GM10248 (cell line): ENCODE data around the gene LASP1.

Source experiments
- CTCF ChIA-PET: fragments of 300-600 bp; sonication (Branson Sonifier 250); formaldehyde crosslinking; extraction: SDS; loops from one replicate; lab custom pipeline; 2021; ENCODE audit warnings: antibody characterized with exemption; lab: Yijun Ruan, JAX
- POLR2A ChIA-PET: fragments of 350-650 bp; sonication (Branson Sonifier 250); formaldehyde crosslinking; extraction: SDS; loops from one replicate; lab custom pipeline; 2020; ENCODE audit warnings: antibody characterized with exemption; lab: Yijun Ruan, JAX
- DNase-seq: peaks from one replicate; pipeline ENCODE4 v3.0.0; 2012; ENCODE audit errors: extremely low spot score
- CTCF ChIP-seq: IDR thresholded peaks from 2 replicates; pipeline ENCODE4 v1.5.1; 2012; ENCODE audit warnings: mild to moderate bottlenecking, low read depth; ENCODE audit errors: extremely low read depth, missing control alignments, control extremely low read depth

The LASP1 gene

DNA sequence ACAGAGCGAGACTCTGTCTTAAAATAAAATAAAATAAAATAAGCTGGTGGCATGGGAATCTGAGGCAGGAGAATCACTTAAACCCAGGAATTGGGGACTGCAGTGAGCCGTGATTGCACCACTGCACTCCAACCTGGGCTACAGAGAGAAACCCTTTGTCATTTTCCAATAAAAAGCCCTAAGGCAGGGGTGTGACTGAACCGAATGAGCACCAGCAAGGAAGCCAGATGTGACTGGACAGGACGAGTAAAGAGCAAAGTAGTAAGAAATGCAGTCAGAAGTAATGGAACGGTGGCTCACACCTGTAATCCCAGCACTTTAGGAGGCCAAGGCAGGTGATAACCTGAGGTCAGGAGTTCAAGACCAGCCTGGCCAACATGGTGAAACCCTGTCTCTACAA lies 12.6 kb upstream of the LASP1 start:
- TF ChIP-seq CTCF, result no peak
- ChIA-PET POLR2A (interaction anchor here (0.5 to 1.0 kb wide), 2 partner anchors 13 to 596 kb away, joined by 3 read pairs; partner anchors contain the start of gene LASP1), CTCF (no interaction called here)
- DNase-seq, result no peak

DNA sequence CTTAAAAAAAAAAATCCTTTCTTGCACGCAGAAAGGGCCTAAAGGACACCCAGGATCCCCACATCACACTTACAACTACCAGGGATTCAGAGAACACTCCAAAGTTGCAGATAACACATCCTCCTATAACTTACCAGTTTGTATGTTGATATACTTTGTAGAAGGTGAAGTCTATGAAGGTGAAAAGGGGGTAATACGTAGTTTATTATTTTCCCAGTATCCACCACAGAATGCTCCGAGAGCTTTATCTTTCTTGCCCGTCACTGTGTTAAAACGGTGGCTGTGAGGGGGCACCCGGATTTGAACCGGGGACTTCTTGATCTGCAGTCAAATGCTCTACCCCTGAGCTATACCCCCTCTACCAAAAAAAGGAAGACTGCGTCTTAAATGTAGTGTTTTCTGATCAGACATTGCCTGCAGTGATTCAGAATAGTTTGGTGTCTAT lies 8.4 kb upstream of the LASP1 start:
- TF ChIP-seq CTCF, result no peak
- POLR2A ChIA-PET, result no interaction called here
- DNase-seq, result peak; percentile 12
- CTCF ChIA-PET, result interaction anchor here (1.1 kb wide), 1 partner anchor 14 kb away, joined by 3 read pairs; no protein-coding TSS in a partner anchor

DNA sequence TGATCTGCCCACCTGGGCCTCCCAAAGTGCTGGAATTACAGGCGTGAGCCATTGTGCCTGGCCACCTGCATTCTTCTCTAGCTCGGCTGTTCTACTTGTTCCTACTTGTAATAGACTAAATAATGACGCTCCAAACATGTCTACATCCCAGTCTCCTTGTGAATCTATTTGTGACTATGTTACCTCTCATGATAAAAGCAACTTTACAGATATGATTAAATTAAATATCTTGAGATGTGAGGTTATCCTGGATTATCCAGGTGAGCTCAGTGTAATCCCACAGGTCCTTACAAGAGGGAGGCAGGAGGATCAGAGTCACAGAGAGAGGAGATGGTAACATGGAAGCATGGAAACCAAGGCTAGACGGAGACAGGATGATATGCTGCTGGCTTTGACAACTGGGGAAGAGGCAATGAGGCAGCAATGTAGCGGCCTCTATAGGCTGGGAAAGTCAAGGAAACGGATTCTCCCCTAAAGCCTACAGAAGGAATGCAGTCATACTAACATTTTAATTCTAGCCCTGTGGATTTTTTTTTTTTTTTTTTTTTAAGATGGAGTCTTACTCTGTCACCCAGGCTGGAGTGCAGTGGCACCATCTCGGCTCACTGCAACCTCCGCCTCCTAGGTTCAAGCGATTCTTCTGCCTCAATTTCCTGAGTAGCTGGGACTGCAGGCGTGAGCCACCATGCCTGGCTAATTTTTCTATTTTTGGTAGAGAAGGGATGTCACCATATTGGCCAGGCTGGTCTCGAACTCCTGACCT lies 5.0 kb upstream of the LASP1 start:
- no peak for TF ChIP-seq CTCF
- no peak for DNase-seq
- ChIA-PET CTCF (interaction anchor here (1.0 to 2.1 kb wide), 2 partner anchors 11 to 44 kb away, joined by 3 to 11 read pairs; partner anchors contain the start of gene RPL23), POLR2A (interaction anchor here (1.0 kb wide), 1 partner anchor 11 kb away, joined by 3 read pairs; the partner anchor contains the start of gene RPL23)

DNA sequence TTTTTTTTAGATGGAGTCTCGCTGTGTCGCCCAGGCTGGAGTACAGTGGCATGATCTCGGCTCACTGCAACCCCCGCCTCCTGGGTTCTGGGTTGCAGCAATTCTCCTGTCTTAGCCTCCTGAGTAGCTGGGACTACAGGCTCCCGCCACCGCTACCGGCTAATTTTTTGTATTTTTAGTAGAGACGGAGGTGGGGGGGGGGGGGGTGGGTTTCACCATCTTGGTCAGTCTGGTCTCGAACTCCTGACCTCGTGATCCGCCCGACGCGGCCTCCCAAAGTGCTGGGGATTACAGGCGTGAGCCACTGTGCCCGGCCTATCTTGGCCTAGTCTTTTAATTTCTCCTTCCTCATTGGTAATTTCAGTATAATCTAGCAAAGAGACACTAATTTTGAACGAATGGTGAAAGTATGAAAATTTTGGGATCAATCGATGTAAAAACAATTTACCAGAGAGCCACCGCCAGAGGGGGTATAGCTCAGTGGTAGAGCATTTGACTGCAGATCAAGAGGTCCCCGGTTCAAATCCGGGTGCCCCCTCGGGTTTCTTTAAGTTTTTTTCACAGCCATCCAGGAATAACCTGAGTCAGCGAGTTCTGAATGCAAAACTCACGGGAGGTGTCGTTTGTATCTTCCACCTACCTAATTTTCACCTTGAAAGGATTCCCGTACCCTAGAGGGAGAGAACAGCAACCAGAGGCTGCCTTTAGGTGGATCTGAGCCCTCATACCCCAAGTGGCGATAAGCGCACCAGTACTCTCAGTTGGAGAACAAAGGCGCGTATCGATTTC lies 2.5 kb upstream of the LASP1 start:
- POLR2A ChIA-PET, result interaction anchor here (1.7 kb wide), 1 partner anchor 14 kb away, joined by 12 read pairs; the partner anchor contains the start of gene RPL23
- DNase-seq, result no peak
- TF ChIP-seq CTCF, result no peak
- CTCF ChIA-PET, result interaction anchor here (0.7 to 2.8 kb wide), 3 partner anchors 14 to 353 kb away, joined by 3 to 15 read pairs (median 4); partner anchors contain the start of gene RPL23

DNA sequence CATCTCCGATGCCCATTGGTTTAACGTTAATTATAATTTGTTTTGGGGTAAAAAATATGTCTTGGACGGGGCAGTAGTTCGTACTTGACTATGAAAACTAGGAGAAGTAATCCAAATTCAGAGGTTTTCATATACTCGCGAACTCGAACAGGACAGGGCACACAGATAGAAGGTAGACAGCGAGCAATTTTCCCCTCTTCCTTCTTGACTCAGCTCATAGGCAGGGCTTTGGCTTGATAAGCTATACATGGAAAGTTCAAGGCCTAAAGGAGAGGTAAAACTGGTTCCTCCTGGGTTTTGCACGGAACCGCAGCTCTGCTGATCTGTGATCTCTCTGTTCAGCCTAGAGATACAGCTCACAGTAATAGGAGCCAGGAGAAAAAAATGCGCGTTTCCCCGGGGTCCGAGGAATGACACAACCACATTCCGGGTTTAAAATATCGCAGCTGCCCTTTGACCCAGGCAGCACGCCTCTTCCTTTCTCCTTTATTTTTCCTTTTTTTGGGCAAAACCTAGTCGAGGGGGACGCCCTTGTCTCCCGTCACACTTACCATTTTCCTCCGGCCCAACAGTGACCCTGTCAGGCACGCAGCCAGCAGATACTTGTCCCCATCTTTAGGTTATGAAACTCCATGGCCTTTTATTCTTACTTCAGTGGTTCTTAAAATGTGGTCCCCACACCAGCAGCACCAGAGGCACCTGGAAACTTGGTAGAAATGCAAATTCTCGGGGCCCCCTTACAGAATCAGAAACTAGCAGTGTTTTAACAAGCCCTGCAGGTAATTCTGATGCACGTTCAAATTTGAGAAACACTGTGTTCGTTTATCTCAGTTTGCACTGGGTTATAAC lies 1.7 kb upstream of the LASP1 start:
- DNase-seq, result no peak
- TF ChIP-seq CTCF, result no peak
- POLR2A ChIA-PET, result interaction anchor here (0.7 to 1.7 kb wide), 3 partner anchors 15 to 1927 kb away, joined by 4 to 12 read pairs (median 8); partner anchors contain the start of gene RPL23
- CTCF ChIA-PET, result interaction anchor here (1.0 to 2.8 kb wide), 2 partner anchors 15 to 133 kb away, joined by 4 to 15 read pairs; partner anchors contain the start of gene RPL23
